Body of pancreas (tissue), 4 donors: Measurements from ENCODE around the gene MIEF1. TPM values are rescaled to one million over a fixed set of nuclear protein-coding genes. Genes with fewer than 3 reads are reported as not detected.

Experiments used
- ATAC-seq: fragments of 150-250 bp; one replicate; pipeline ENCODE4 v1.9.1; 2016
- DNase-seq, 4 donors: peaks; one replicate each; pipeline ENCODE4 v3.0.0-alpha.2; 2019
- H3K27ac ChIP-seq, 4 donors: fragments of 200-600 bp; sonication (generic); 1 replicate in 3 of 4; 2 replicates in 1 of 4; pipeline versions ENCODE4 v1.5.1 to v1.6.1; 2016 to 2019; ENCODE audit warnings: mild to moderate bottlenecking in 1 of 4, mixed read lengths in 1 of 4, moderate library complexity in 1 of 4
- H3K27me3 ChIP-seq, 2 donors: fragments of 200-600 bp; sonication (generic); one replicate each; pipeline ENCODE4 v1.6.0; 2016; ENCODE audit warnings: mild to moderate bottlenecking in 1 of 2
- H3K36me3 ChIP-seq, 2 donors: fragments of 200-600 bp; sonication (generic); replicated peaks in 1 of 2; 2 replicates each; pipeline ENCODE4 v1.5.1; 2016; ENCODE audit warnings: low read depth in 2 of 2; ENCODE audit not compliant: insufficient read depth in 1 of 2
- H3K4me1 ChIP-seq: fragments of 200-600 bp; sonication (generic); one replicate; pipeline ENCODE4 v1.6.0; 2016
- H3K4me3 ChIP-seq, 2 donors: fragments of 200-600 bp; sonication (generic); 1 replicate in 1 of 2; 2 replicates in 1 of 2; pipeline ENCODE4 v1.5.1; 2016 to 2019
- H3K9me3 ChIP-seq, 3 donors: fragments of 200-600 bp; sonication (generic); 1 replicate in 2 of 3; 2 replicates in 1 of 3; pipeline ENCODE4 v1.5.1; 2016
- POLR2A ChIP-seq, 3 donors: fragments of 450-650 bp; IDR thresholded peaks; one replicate each; pipeline ENCODE4 v1.6.1; 2016; ENCODE audit warnings: antibody characterized with exemption in 3 of 3, mild to moderate bottlenecking in 2 of 3
- WGBS, 2 donors: methylation state at CpG; one replicate each; pipeline ENCODE4 v1.1.5; 2017; 5-methylcytosine and 5-hydroxymethylcytosine counted together
- intact Hi-C: fragments of 100-400 bp; cut with DNase I; formaldehyde crosslinking; loops from one replicate; pipeline ENCODE4 v1.15.1; 2023
- total RNA-seq, 2 donors: library from RNA; depleted of rRNA; stranded (reverse); fragments of >200 nt; gene quantifications; one replicate each; pipeline ENCODE4 v1.1.0, GENCODE V29; 2016
- TF ChIP-seq, protein P1 (sequence below), 7 experiments: fragments of 450-650 bp in 4 of 7; fragments of 200-600 bp in 3 of 7; sonication (generic) in 3 of 7; IDR thresholded peaks; one replicate each; pipeline ENCODE4 v1.5.1; 2016 to 2019; ENCODE audit warnings: antibody characterized with exemption in 7 of 7

MIEF1 gene
- total RNA-seq, 2 donors from 2014 or later: 9.1 to 14.8 TPM

- Histone ChIP-seq H3K9me3 (no peaks in the 10 kb centered on the region), H3K4me3 (no peak within 1 kb of the TSS), H3K27me3 (peaks cover 0 to 12% of the 10 kb centered on the region in 2 donors), H3K36me3 (no peaks in the 10 kb centered on the region), H3K27ac (no peak within 1 kb of the TSS), H3K4me1 (peaks cover 7% of the 10 kb centered on the region)
- ATAC-seq (peak; percentile 19), DNase-seq (no peak)
- TF ChIP-seq, protein P1, sequence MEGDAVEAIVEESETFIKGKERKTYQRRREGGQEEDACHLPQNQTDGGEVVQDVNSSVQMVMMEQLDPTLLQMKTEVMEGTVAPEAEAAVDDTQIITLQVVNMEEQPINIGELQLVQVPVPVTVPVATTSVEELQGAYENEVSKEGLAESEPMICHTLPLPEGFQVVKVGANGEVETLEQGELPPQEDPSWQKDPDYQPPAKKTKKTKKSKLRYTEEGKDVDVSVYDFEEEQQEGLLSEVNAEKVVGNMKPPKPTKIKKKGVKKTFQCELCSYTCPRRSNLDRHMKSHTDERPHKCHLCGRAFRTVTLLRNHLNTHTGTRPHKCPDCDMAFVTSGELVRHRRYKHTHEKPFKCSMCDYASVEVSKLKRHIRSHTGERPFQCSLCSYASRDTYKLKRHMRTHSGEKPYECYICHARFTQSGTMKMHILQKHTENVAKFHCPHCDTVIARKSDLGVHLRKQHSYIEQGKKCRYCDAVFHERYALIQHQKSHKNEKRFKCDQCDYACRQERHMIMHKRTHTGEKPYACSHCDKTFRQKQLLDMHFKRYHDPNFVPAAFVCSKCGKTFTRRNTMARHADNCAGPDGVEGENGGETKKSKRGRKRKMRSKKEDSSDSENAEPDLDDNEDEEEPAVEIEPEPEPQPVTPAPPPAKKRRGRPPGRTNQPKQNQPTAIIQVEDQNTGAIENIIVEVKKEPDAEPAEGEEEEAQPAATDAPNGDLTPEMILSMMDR (IDR thresholded peaks at IDR 0.05): no peak
- TF ChIP-seq POLR2A (IDR thresholded peaks at IDR 0.05): no peak
- intact Hi-C loops: no loop called here
- 58 to 75% methylated on average over 7 to 35 of the region's 80 CpGs for WGBS, 2 donors
Measured at GRCh38 chr22:39456522-39457197, 45.4 kb upstream of the MIEF1 start, which contains the start of gene MGAT3. TSS of gene MGAT3 (plus strand) at chr22:39457012. CDS start at chr22:39487348, 30,336 bp downstream.

DNA sequence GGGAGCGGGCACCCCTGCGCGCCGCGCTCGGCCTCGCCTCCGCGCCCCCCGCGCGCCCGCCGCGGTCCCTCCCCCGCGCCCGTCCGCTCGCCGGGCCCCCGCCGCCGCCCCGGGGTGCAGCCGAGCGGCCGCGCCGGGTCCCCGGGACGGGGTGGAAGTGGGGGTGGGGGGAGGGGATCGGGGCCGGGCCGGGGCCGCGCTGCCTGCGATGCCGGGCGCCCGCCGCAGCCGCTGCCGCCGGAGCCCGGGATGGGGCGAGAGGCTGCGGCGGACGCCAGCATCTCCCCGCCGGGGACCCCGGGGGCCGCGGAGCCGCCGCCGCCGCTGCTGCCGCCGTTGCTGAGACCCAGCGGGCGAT, 44.9 kb upstream of the MIEF1 start:
- 0% methylated on average over 6 to 17 of the region's 63 CpGs for WGBS, 2 donors
- Histone ChIP-seq H3K4me1 (peaks cover 7% of the 10 kb centered on the region), H3K27me3 (peaks cover 0 to 12% of the 10 kb centered on the region in 2 donors), H3K4me3 (no peak overlapping the region), H3K36me3 (no peaks in the 10 kb centered on the region), H3K9me3 (no peaks in the 10 kb centered on the region), H3K27ac (no peak overlapping the region)
- no peak for ATAC-seq
- intact Hi-C loops: no loop called here
- TF ChIP-seq, protein P1 (IDR thresholded peaks at IDR 0.05): no peak
- no peak for DNase-seq

- ATAC-seq (no peak), DNase-seq (no peak)
- WGBS, 2 donors: 5% methylated on average over 36 of the region's 83 CpGs; no CpG with 5 or more reads in 1 of the 2 donors
- intact Hi-C loops: no loop called here
- H3K9me3 ChIP-seq: no peaks in the 10 kb centered on the region
- H3K36me3 ChIP-seq: no peaks in the 10 kb centered on the region
- TF ChIP-seq POLR2A (IDR thresholded peaks at IDR 0.05): no peak
- TF ChIP-seq, protein P1 (IDR thresholded peaks at IDR 0.05): no peak
- peaks cover 7% of the 10 kb centered on the region for H3K4me1 ChIP-seq
- no peak overlapping the region for H3K4me3 ChIP-seq
- H3K27me3 ChIP-seq: peaks cover 0 to 12% of the 10 kb centered on the region in 2 donors
- H3K27ac ChIP-seq: no peak overlapping the region
Measured at GRCh38 chr22:39457556-39458443, 44.3 kb upstream of the MIEF1 start.

- ATAC-seq: no peak
- H3K4me3 ChIP-seq: no peak overlapping the region
- H3K9me3 ChIP-seq: no peaks in the 10 kb centered on the region
- TF ChIP-seq, protein P1 (IDR thresholded peaks at IDR 0.05): no peak
- TF ChIP-seq POLR2A (IDR thresholded peaks at IDR 0.05): no peak
- no peak for DNase-seq
- peaks cover 0 to 12% of the 10 kb centered on the region in 2 donors for H3K27me3 ChIP-seq
- H3K4me1 ChIP-seq: peaks cover 7% of the 10 kb centered on the region
- 57% methylated on average over 9 to 10 of the region's 10 CpGs for WGBS, 2 donors
- no peaks in the 10 kb centered on the region for H3K36me3 ChIP-seq
- intact Hi-C loops: no loop called here
- no peak overlapping the region for H3K27ac ChIP-seq
Measured at GRCh38 chr22:39458444-39459083, 43.5 kb upstream of the MIEF1 start.
